K562 (cell line): ENCODE measurements around the gene TMEM217. TPM values are rescaled to one million over a fixed set of nuclear protein-coding genes. Genes with fewer than 3 reads are reported as not detected.

Experiments
- ATAC-seq: fragments of 200-7000 bp; cut with Tn5 transposase; 3 replicates; pipeline ENCODE4 v1.9.1; 2020; ENCODE audit warnings: moderate library complexity
- BruUV-seq: library from RNA; stranded (reverse); fragments of 400-500 nt; replicated peaks from 2 replicates; lab custom pipeline; 2021; lab: Mats Ljungman, UMichigan
- CTCF ChIA-PET: fragments of 300-600 bp; formaldehyde crosslinking; extraction: SDS; loops from one replicate; lab custom pipeline; 2021; ENCODE audit warnings: low intra/inter-chr PET ratio; lab: Yijun Ruan, JAX
- POLR2A ChIA-PET: fragments of 300-600, 350-650 bp; sonication (Branson Sonifier 250); formaldehyde crosslinking; extraction: SDS; loops from one replicate; lab custom pipeline; 2021; ENCODE audit warnings: antibody characterized with exemption, inconsistent platforms; lab: Yijun Ruan, JAX
- DNase-seq, 4 experiments: peaks; one replicate each; pipeline versions ENCODE4 v3.0.0 to v3.0.0-alpha.2; 2011 to 2018; ENCODE audit warnings: low spot score in 3 of 4, mixed read lengths in 3 of 4; ENCODE audit errors: extremely low read depth in 1 of 4
- FAIRE-seq: peaks from 2 replicates; lab custom pipeline; 2011; peaks lifted over from hg19 to GRCh38; lab: Jason Lieb, UNC
- H2AFZ ChIP-seq: 2 replicates; pipeline ENCODE4 v1.6.0; 2011; ENCODE audit warnings: low read depth, low read length, control low read depth, inconsistent platforms
- H3K27ac ChIP-seq: fragments of 200-600 bp; 3 replicates; pipeline ENCODE4 v1.8.0; 2011; ENCODE audit warnings: low read depth, mild to moderate bottlenecking, control low read depth, inconsistent platforms, low read length, moderate library complexity, mixed read lengths; ENCODE audit errors: extremely low read depth
- H3K27me3 ChIP-seq, 2 experiments: fragments of 300-600 bp in 1 of 2; 2 replicates in 1 of 2; 3 replicates in 1 of 2; pipeline versions ENCODE4 v1.6.0 to v1.8.0; 2011; ENCODE audit warnings: inconsistent platforms in 2 of 2, low read length in 2 of 2, mild to moderate bottlenecking in 1 of 2, mixed read lengths in 1 of 2, moderate library complexity in 1 of 2; ENCODE audit not compliant: control insufficient read depth in 2 of 2, insufficient read depth in 2 of 2
- H3K36me3 ChIP-seq: fragments of 300-600 bp; 3 replicates; pipeline ENCODE4 v1.8.0; 2011; ENCODE audit warnings: mild to moderate bottlenecking, low read length, inconsistent platforms; ENCODE audit not compliant: control insufficient read depth, insufficient read depth
- H3K4me1 ChIP-seq, 2 experiments: fragments of 200-600 bp in 1 of 2; replicated peaks in 1 of 2; 2 replicates in 1 of 2; 3 replicates in 1 of 2; pipeline versions ENCODE4 v1.5.1 to v1.8.0; 2011; ENCODE audit warnings: inconsistent platforms in 2 of 2, low read length in 2 of 2, mild to moderate bottlenecking in 1 of 2, mixed read lengths in 1 of 2, moderate library complexity in 1 of 2; ENCODE audit not compliant: control insufficient read depth in 2 of 2, insufficient read depth in 2 of 2
- H3K4me2 ChIP-seq: 2 replicates; pipeline ENCODE4 v1.6.1; 2011; ENCODE audit warnings: low read length, control low read depth, inconsistent platforms, mixed read lengths; ENCODE audit not compliant: insufficient read depth
- H3K4me3 ChIP-seq: fragments of 200-600 bp; sonication (generic), shearing (Covaris generic); 2 replicates; pipeline ENCODE4 v1.5.1; 2016; ENCODE audit warnings: control low read depth, inconsistent platforms
- H3K79me2 ChIP-seq: fragments of 200-600 bp; 3 replicates; pipeline ENCODE4 v1.8.0; 2011; ENCODE audit warnings: low read length, inconsistent platforms; ENCODE audit not compliant: control insufficient read depth, insufficient read depth
- H3K9ac ChIP-seq, 2 experiments: 2 replicates each; pipeline versions ENCODE4 v1.6.0 to v1.6.1; 2011; ENCODE audit warnings: low read depth in 2 of 2, low read length in 2 of 2, control low read depth in 1 of 2, inconsistent platforms in 1 of 2, mild to moderate bottlenecking in 1 of 2, mixed read lengths in 1 of 2; ENCODE audit not compliant: insufficient read depth in 1 of 2
- H3K9me1 ChIP-seq: one replicate; pipeline ENCODE4 v1.6.0; 2011; ENCODE audit warnings: inconsistent platforms, mild to moderate bottlenecking, low read length, moderate library complexity; ENCODE audit not compliant: control insufficient read depth, insufficient read depth
- H3K9me3 ChIP-seq: replicated peaks from 2 replicates; pipeline ENCODE4 v1.5.1; 2011; ENCODE audit warnings: low read depth, low read length, inconsistent platforms; ENCODE audit not compliant: control insufficient read depth, insufficient read depth
- H4K20me1 ChIP-seq: replicated peaks from 2 replicates; pipeline ENCODE4 v1.6.1; 2011; ENCODE audit warnings: low read length, inconsistent platforms, mixed read lengths; ENCODE audit not compliant: control insufficient read depth, insufficient read depth
- ARID2 ChIP-seq: fragments of 450-650 bp; IDR thresholded peaks from 2 replicates; pipeline ENCODE4 v1.6.1; 2017; ENCODE audit warnings: antibody characterized with exemption, mild to moderate bottlenecking
- CSDE1 ChIP-seq, 2 experiments: fragments of 450-650 bp; IDR thresholded peaks; 2 replicates each; pipeline ENCODE4 v1.6.1; 2016; ENCODE audit warnings: mild to moderate bottlenecking in 1 of 2
- CXXC5 ChIP-seq: fragments of 250-450 bp; sonication (Bioruptor Pico); IDR thresholded peaks from 2 replicates; pipeline ENCODE4 v1.8.0; 2022; ENCODE audit warnings: inconsistent platforms, mild to moderate bottlenecking, moderate library complexity
- FOXA3 ChIP-seq, 2 experiments: fragments of 450-650 bp in 1 of 2; sonication (generic) in 1 of 2; formaldehyde crosslinking; IDR thresholded peaks in 1 of 2; conservative IDR thresholded peaks in 1 of 2; 2 replicates each; pipeline versions ENCODE4 v1.4.0 to v1.8.0; 2020 to 2022; ENCODE audit warnings: mild to moderate bottlenecking in 2 of 2, missing genetic modification reagents in 1 of 2
- GATA2 ChIP-seq: sonication (generic); formaldehyde crosslinking; IDR thresholded peaks from 2 replicates; pipeline ENCODE4 v1.4.0; 2020; ENCODE audit warnings: mild to moderate bottlenecking, missing genetic modification reagents
- KDM2B ChIP-seq: fragments of 250-450 bp; sonication (Bioruptor Pico); IDR thresholded peaks from 2 replicates; pipeline ENCODE4 v1.8.0; 2021; ENCODE audit warnings: mild to moderate bottlenecking, moderate library complexity
- NCOA6 ChIP-seq: fragments of 450-650 bp; IDR thresholded peaks from 2 replicates; pipeline ENCODE4 v1.6.1; 2017; ENCODE audit warnings: mild to moderate bottlenecking
- OTX1 ChIP-seq: fragments of 450-650 bp; formaldehyde crosslinking; IDR thresholded peaks from 2 replicates; pipeline ENCODE4 v1.4.0; 2022; ENCODE audit warnings: mild to moderate bottlenecking
- SAP30 ChIP-seq: fragments of 200-600 bp; sonication (generic); IDR thresholded peaks from 2 replicates; pipeline ENCODE4 v1.6.1; 2012; ENCODE audit warnings: borderline replicate concordance, low read depth, mild to moderate bottlenecking, moderate library complexity, low read length, control low read depth, inconsistent platforms; ENCODE audit not compliant: insufficient read depth, poor library complexity, severe bottlenecking
- ZNF239 ChIP-seq: fragments of 250-450 bp; sonication (Bioruptor Pico); IDR thresholded peaks from 2 replicates; pipeline ENCODE4 v1.4.0; 2020; ENCODE audit warnings: mild to moderate bottlenecking
- ZNF778 ChIP-seq: fragments of 450-650 bp; formaldehyde crosslinking; IDR thresholded peaks from 2 replicates; pipeline ENCODE4 v1.4.0; 2020; ENCODE audit warnings: mild to moderate bottlenecking, moderate library complexity
- ZNF780A ChIP-seq: fragments of 250-450 bp; sonication (Bioruptor Pico); IDR thresholded peaks from 2 replicates; pipeline ENCODE4 v1.5.0; 2021; ENCODE audit warnings: mild to moderate bottlenecking
- WGBS: fragments of 100-300 bp; shearing (Covaris generic); methylation state at CpG from one replicate; pipeline ENCODE4 v1.1.6; 2016; ENCODE audit warnings: low coverage, mixed read lengths; ENCODE audit not compliant: insufficient coverage; ENCODE audit errors: missing lambda C conversion rate; 5-methylcytosine and 5-hydroxymethylcytosine counted together
- in situ Hi-C: fragments of 300-500 bp; cut with MboI; formaldehyde crosslinking; loops from 4 replicates; pipeline ENCODE4 v1.15.0; 2018; ENCODE audit warnings: inconsistent platforms, mixed read lengths
- intact Hi-C: fragments of 100-400 bp; cut with micrococcal nuclease; formaldehyde crosslinking; loops from 2 replicates; pipeline ENCODE4 v1.14.2; 2022
- polyA plus RNA-seq, 8 experiments: library from polyadenylated mRNA; depleted of rRNA in 4 of 8; stranded (reverse) in 5 of 8; unstranded in 3 of 8; fragments of >200 nt; fragmentation: Nextera tagmentation in 2 of 8; fragmentation: Illumina TruSeq in 1 of 8; extraction: Ambion mirVana in 2 of 8; extraction: Trizol in 1 of 8; gene quantifications; 2 replicates each; pipeline versions ENCODE4 v1.2.1 to v1.2.3, GENCODE V29; 2011 to 2014; ENCODE audit warnings: inconsistent platforms in 1 of 8, missing spikeins in 1 of 8
- total RNA-seq, 7 experiments: library from RNA; depleted of rRNA in 6 of 7; stranded (reverse); fragments of >200 nt in 6 of 7; fragmentation: Illumina TruSeq in 2 of 7; extraction: Trizol in 2 of 7; gene quantifications; 2 replicates each; pipeline versions ENCODE4 v1.2.1 to v1.2.3, GENCODE V29; 2011 to 2021; ENCODE audit warnings: low replicate concordance in 1 of 7
- TF ChIP-seq, protein P1 (sequence below), 2 experiments: fragments of 450-650 bp; conservative IDR thresholded peaks; 2 replicates each; pipeline ENCODE4 v1.6.1; 2017; ENCODE audit warnings: mild to moderate bottlenecking in 2 of 2, moderate library complexity in 2 of 2
- TF ChIP-seq, protein P2 (sequence below): sonication (generic); formaldehyde crosslinking; IDR thresholded peaks from 2 replicates; pipeline ENCODE4 v1.8.0; 2023; ENCODE audit warnings: mild to moderate bottlenecking, missing genetic modification reagents
- TF ChIP-seq, protein P3 (sequence below): fragments of 250-450 bp; sonication (Bioruptor Pico); IDR thresholded peaks from 2 replicates; pipeline ENCODE4 v1.8.0; 2022; ENCODE audit warnings: moderate library complexity, mild to moderate bottlenecking, inconsistent platforms

The TMEM217 gene
- total and polyA plus RNA-seq, 9 of the 15 experiments (the other 6 are each of a cell fraction or from before 2014, with no cell fraction given) = 1.3 to 8.0 (median 1.9) TPM

DNA sequence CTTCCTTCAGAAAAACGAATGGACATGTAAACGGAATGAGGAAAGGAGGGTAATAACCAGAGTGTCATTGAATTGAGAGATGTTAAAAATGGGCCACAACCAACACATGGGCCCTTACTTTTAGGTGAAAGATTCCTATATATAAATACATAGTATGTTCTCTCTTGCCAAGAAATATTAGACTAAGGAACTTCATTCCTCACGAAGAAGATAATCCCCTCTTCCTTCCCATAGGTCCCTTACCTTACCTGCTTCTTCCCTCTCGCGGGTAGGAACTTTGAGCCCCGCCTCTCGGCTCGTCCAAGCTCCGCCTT is 667 bp downstream of the TMEM217 start (continued):
- no peak for TF ChIP-seq CXXC5 (CRISPR knock-in tag)
- TF ChIP-seq SAP30 = no peak
- TF ChIP-seq FOXA3 (CRISPR knock-in tag; conservative IDR thresholded peaks at IDR 0.05 in 1 of 2, IDR thresholded peaks at IDR 0.05 in 1 of 2) = no peak
- TF ChIP-seq, protein P1, sequence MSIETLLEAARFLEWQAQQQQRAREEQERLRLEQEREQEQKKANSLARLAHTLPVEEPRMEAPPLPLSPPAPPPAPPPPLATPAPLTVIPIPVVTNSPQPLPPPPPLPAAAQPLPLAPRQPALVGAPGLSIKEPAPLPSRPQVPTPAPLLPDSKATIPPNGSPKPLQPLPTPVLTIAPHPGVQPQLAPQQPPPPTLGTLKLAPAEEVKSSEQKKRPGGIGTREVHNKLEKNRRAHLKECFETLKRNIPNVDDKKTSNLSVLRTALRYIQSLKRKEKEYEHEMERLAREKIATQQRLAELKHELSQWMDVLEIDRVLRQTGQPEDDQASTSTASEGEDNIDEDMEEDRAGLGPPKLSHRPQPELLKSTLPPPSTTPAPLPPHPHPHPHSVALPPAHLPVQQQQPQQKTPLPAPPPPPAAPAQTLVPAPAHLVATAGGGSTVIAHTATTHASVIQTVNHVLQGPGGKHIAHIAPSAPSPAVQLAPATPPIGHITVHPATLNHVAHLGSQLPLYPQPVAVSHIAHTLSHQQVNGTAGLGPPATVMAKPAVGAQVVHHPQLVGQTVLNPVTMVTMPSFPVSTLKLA (conservative IDR thresholded peaks at IDR 0.05) = 0 out of 4 replicates have a peak, but pooled peaks of 1 of the 2 experiments have one; percentile 7
- TF ChIP-seq GATA2 (CRISPR knock-in tag) = no peak

DNA sequence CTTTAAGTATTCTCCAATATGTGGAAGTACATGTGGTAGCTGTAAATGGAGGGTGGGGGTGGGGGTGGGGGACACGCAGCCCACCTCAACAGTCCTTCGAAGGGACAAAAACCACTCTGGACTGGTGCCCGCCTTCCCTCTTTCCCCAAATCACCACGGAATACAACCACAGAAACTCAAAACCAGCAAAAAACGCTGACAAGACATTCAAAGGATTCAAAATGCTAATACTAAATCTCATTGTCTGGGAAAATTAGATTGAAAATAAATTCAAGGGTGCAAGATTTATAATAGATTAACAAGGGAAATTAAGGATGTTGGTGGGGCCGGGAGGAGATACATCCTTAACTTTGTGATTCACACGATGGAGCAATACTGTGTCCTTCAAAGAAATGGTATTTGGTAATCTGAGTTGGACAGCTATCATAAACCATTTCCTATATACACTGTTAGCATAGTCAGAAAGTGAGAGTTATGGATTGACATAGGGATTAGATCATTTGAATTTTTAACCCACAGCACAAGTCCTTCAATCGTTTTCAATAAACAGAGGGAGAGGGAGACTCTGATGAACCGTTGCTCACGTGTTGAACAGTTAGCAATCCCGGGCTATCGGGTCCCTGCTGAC is 1.1 kb downstream of the TMEM217 start:
- in situ Hi-C loops (no loop called here), intact Hi-C loops (loop anchor here (2.0 to 5.0 kb wide), 2 partner anchors 58 to 85 kb away; partner anchors contain the start of gene PIM1)
- H3K9me3 ChIP-seq = no peaks in the 10 kb centered on the region
- H3K79me2 ChIP-seq = peaks cover 42% of the 10 kb centered on the region
- ChIA-PET POLR2A (interaction anchor here (0.6 to 5.0 kb wide), 13 partner anchors 11 to 385 kb away, joined by 3 to 59 read pairs (median 6); no protein-coding TSS in a partner anchor), CTCF (no interaction called here)
- TSS peak; percentile 73 for BruUV-seq
- FAIRE-seq = no peak
- WGBS = 31% methylated on average over 12 of the region's 12 CpGs
- no peak for ATAC-seq
- H3K9me1 ChIP-seq = no peaks in the 10 kb centered on the region
- peaks cover 7 to 11% of the 10 kb centered on the region in 2 experiments; a peak in 3 of 5 replicates for H3K4me1 ChIP-seq
- peak overlapping the region in 1 of 2 experiments; percentile 94; a peak in 3 of 4 replicates for H3K9ac ChIP-seq
- H3K36me3 ChIP-seq = peaks cover 11% of the 10 kb centered on the region; the same call in 1 of the 3 replicates
- no peaks in the 10 kb centered on the region for H3K27me3 ChIP-seq
- peak overlapping the region; percentile 86 for H2AFZ ChIP-seq
- peak overlapping the region; percentile 46; the same call in 2 of the 3 replicates for H3K27ac ChIP-seq
- DNase-seq = no peak
- no peaks in the 10 kb centered on the region for H4K20me1 ChIP-seq
- H3K4me3 ChIP-seq = peak overlapping the region; percentile 91
- H3K4me2 ChIP-seq = peak overlapping the region; percentile 97
- TF ChIP-seq, protein P2, sequence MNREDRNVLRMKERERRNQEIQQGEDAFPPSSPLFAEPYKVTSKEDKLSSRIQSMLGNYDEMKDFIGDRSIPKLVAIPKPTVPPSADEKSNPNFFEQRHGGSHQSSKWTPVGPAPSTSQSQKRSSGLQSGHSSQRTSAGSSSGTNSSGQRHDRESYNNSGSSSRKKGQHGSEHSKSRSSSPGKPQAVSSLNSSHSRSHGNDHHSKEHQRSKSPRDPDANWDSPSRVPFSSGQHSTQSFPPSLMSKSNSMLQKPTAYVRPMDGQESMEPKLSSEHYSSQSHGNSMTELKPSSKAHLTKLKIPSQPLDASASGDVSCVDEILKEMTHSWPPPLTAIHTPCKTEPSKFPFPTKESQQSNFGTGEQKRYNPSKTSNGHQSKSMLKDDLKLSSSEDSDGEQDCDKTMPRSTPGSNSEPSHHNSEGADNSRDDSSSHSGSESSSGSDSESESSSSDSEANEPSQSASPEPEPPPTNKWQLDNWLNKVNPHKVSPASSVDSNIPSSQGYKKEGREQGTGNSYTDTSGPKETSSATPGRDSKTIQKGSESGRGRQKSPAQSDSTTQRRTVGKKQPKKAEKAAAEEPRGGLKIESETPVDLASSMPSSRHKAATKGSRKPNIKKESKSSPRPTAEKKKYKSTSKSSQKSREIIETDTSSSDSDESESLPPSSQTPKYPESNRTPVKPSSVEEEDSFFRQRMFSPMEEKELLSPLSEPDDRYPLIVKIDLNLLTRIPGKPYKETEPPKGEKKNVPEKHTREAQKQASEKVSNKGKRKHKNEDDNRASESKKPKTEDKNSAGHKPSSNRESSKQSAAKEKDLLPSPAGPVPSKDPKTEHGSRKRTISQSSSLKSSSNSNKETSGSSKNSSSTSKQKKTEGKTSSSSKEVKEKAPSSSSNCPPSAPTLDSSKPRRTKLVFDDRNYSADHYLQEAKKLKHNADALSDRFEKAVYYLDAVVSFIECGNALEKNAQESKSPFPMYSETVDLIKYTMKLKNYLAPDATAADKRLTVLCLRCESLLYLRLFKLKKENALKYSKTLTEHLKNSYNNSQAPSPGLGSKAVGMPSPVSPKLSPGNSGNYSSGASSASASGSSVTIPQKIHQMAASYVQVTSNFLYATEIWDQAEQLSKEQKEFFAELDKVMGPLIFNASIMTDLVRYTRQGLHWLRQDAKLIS = no peak
- TF ChIP-seq NCOA6 (no peak), ZNF778 (CRISPR knock-in tag) (no peak), OTX1 (no peak), KDM2B (CRISPR knock-in tag) (no peak), ZNF239 (no peak), ZNF780A (CRISPR knock-in tag) (no peak), ARID2 (no peak), CSDE1 (IDR thresholded peaks at IDR 0.05) (no peak)
- TF ChIP-seq, protein P3, sequence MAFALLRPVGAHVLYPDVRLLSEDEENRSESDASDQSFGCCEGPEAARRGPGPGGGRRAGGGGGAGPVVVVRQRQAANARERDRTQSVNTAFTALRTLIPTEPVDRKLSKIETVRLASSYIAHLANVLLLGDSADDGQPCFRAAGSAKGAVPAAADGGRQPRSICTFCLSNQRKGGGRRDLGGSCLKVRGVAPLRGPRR (CRISPR knock-in tag) = no peak
